CD4-positive, alpha-beta T cell treated with Interleukin-17A for 1 hour (primary cell): Measurements from ENCODE around the gene TECPR2.

Experiments used
- DNase-seq: peaks from one replicate; pipeline ENCODE4 v3.0.0-alpha.2; 2020

TECPR2 gene

GRCh38 chr14:102375119-102375518, 12.4 kb downstream of the TECPR2 start:
- no peak for DNase-seq

GRCh38 chr14:102377696-102378095, 15.0 kb downstream of the TECPR2 start:
- no peak for DNase-seq

GRCh38 chr14:102378830-102379229, 16.1 kb downstream of the TECPR2 start:
- no peak for DNase-seq

GRCh38 chr14:102387086-102387485, 24.3 kb downstream of the TECPR2 start:
- DNase-seq, result no peak

GRCh38 chr14:102389246-102389645, 26.5 kb downstream of the TECPR2 start:
- no peak for DNase-seq

GRCh38 chr14:102390064-102390855, 27.5 kb downstream of the TECPR2 start:
- DNase-seq, result no peak

GRCh38 chr14:102392506-102392905, 29.8 kb downstream of the TECPR2 start:
- no peak for DNase-seq

- DNase-seq, result peak; percentile 8
Measured at GRCh38 chr14:102394717-102395375, 32.1 kb downstream of the TECPR2 start.

- no peak for DNase-seq
Measured at GRCh38 chr14:102396521-102396920, 33.8 kb downstream of the TECPR2 start.

- no peak for DNase-seq
Measured at GRCh38 chr14:102403028-102403427, 40.3 kb downstream of the TECPR2 start.

- DNase-seq, result no peak
Measured at GRCh38 chr14:102407258-102407657, 44.5 kb downstream of the TECPR2 start.

- no peak for DNase-seq
Measured at GRCh38 chr14:102408724-102409123, 46.0 kb downstream of the TECPR2 start.

- DNase-seq, result no peak
Measured at GRCh38 chr14:102415671-102416070, 52.9 kb downstream of the TECPR2 start.

GRCh38 chr14:102417001-102417431, 54.3 kb downstream of the TECPR2 start:
- no peak for DNase-seq

GRCh38 chr14:102417646-102418045, 54.9 kb downstream of the TECPR2 start:
- DNase-seq, result no peak

GRCh38 chr14:102418169-102418852, 55.6 kb downstream of the TECPR2 start:
- DNase-seq, result no peak

- DNase-seq, result no peak
Measured at GRCh38 chr14:102418853-102419240, 56.1 kb downstream of the TECPR2 start.

- DNase-seq, result no peak
Measured at GRCh38 chr14:102419276-102419675, 56.5 kb downstream of the TECPR2 start.

- no peak for DNase-seq
Measured at GRCh38 chr14:102419716-102420115, 57.0 kb downstream of the TECPR2 start.

GRCh38 chr14:102421411-102422057, 58.8 kb downstream of the TECPR2 start:
- no peak for DNase-seq

- no peak for DNase-seq
Measured at GRCh38 chr14:102424520-102424919, 61.8 kb downstream of the TECPR2 start.

- DNase-seq, result no peak
Measured at GRCh38 chr14:102424923-102425322, 62.2 kb downstream of the TECPR2 start.

- DNase-seq, result no peak
Measured at GRCh38 chr14:102426796-102427195, 64.1 kb downstream of the TECPR2 start.
